Prostate gland (tissue), 2 donors: ENCODE measurements around the gene FNDC3B.

Source experiments
- CTCF ChIP-seq, 4 experiments: fragments of 200-600 bp in 2 of 4; fragments of 450-650 bp in 2 of 4; sonication (generic) in 2 of 4; IDR thresholded peaks; 1 replicate in 3 of 4; 2 replicates in 1 of 4; pipeline ENCODE4 v1.5.1; 2016 to 2019; ENCODE audit warnings: antibody characterized with exemption in 4 of 4, mild to moderate bottlenecking in 2 of 4, moderate library complexity in 2 of 4
- POLR2A ChIP-seq: fragments of 450-650 bp; IDR thresholded peaks from one replicate; pipeline ENCODE4 v1.6.1; 2016; ENCODE audit warnings: antibody characterized with exemption, mild to moderate bottlenecking

DNA sequence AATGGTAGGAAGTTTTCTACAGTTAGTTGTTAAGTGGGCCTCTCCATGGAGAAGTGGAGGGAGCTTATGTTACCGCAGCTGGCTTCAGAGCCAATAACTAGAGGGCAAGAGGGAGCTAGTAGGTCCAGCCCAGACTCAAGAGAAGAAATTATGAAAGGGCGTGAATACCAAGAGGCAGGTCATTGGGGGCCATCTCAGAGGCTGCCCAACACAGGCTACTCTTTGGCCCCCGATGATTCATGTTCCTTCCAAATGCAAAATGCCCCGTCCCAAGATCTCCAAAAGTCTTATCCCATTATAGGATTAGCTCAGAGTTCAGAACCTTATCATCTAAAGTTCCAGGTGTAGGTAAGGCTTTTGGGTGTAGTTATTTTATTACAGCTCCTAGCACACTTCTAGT, 94.5 kb downstream of the FNDC3B start:
- no peak for TF ChIP-seq POLR2A
- TF ChIP-seq CTCF (IDR thresholded peaks at IDR 0.05) = no peak
